GM21528 (cell line): ENCODE measurements around the gene IDS.
"Not testable (repeated sequence)": the region's sequence is repeated elsewhere in the genome, so short reads cannot be mapped to it uniquely, and the experiment has no call there.

Experiments used
- ATAC-seq: cut with Tn5 transposase; IDR thresholded peaks from one replicate; pipeline ENCODE4 v1.9.1; 2021; ENCODE audit warnings: mild to moderate bottlenecking, moderate library complexity; ENCODE audit not compliant: unreplicated experiment, low FRiP score

IDS gene

GRCh38 chrX:149499766-149500165, 5.3 kb downstream of the IDS start:
- no peak for ATAC-seq

GRCh38 chrX:149498767-149499166, 6.3 kb downstream of the IDS start:
- ATAC-seq: no peak

- no peak for ATAC-seq
Measured at GRCh38 chrX:149497626-149498025, 7.5 kb downstream of the IDS start.

GRCh38 chrX:149497054-149497453, 8.1 kb downstream of the IDS start:
- ATAC-seq: no peak

GRCh38 chrX:149495573-149496071, 9.5 kb downstream of the IDS start:
- no peak for ATAC-seq

GRCh38 chrX:149494844-149495565, 10.1 kb downstream of the IDS start:
- ATAC-seq: no peak

- ATAC-seq: no peak
Measured at GRCh38 chrX:149493567-149494562, 11.2 kb downstream of the IDS start.

GRCh38 chrX:149491812-149492211, 13.3 kb downstream of the IDS start:
- ATAC-seq: no peak

- no peak for ATAC-seq
Measured at GRCh38 chrX:149490100-149490499, 15.0 kb downstream of the IDS start.

GRCh38 chrX:149488411-149489052, 16.6 kb downstream of the IDS start:
- ATAC-seq: not testable (repeated sequence)

- ATAC-seq: not testable (repeated sequence)
Measured at GRCh38 chrX:149488008-149488407, 17.1 kb downstream of the IDS start.

- ATAC-seq: no peak
Measured at GRCh38 chrX:149487292-149487691, 17.8 kb downstream of the IDS start.

- ATAC-seq: no peak
Measured at GRCh38 chrX:149476513-149476912, 28.6 kb downstream of the IDS start.

- no peak for ATAC-seq
Measured at GRCh38 chrX:149473966-149474365, 31.1 kb downstream of the IDS start.

- ATAC-seq: no peak
Measured at GRCh38 chrX:149473092-149473491, 32.0 kb downstream of the IDS start.

- no peak for ATAC-seq
Measured at GRCh38 chrX:149472625-149473024, 32.5 kb downstream of the IDS start.

GRCh38 chrX:149471397-149471796, 33.7 kb downstream of the IDS start:
- no peak for ATAC-seq

GRCh38 chrX:149470955-149471354, 34.2 kb downstream of the IDS start:
- ATAC-seq: peak; percentile 91

GRCh38 chrX:149469406-149469805, 35.7 kb downstream of the IDS start:
- ATAC-seq: no peak

GRCh38 chrX:149467920-149468319, 37.2 kb downstream of the IDS start:
- no peak for ATAC-seq

- ATAC-seq: no peak
Measured at GRCh38 chrX:149467461-149467860, 37.6 kb downstream of the IDS start.
